GM23248 (cell line): ENCODE results near the gene HIF3A. TPM values are rescaled to one million over a fixed set of nuclear protein-coding genes. Genes with fewer than 3 reads are reported as not detected.

ENCODE experiments used
- DNase-seq: peaks from one replicate; pipeline ENCODE4 v3.0.0-alpha.2; 2015
- H2AFZ ChIP-seq: fragments of 200-600 bp; sonication (generic); 2 replicates; pipeline ENCODE4 v1.6.1; 2016; ENCODE audit warnings: antibody characterized with exemption
- H3F3A ChIP-seq: fragments of 200-600 bp; sonication (generic); 2 replicates; pipeline ENCODE4 v1.6.1; 2016; ENCODE audit warnings: mild to moderate bottlenecking, antibody characterized with exemption, mixed run types; ENCODE audit not compliant: insufficient read depth
- H3K27ac ChIP-seq: fragments of 200-600 bp; sonication (generic); 2 replicates; pipeline ENCODE4 v1.5.1; 2016; ENCODE audit warnings: mild to moderate bottlenecking
- H3K27me3 ChIP-seq: fragments of 200-600 bp; sonication (generic); replicated peaks from 2 replicates; pipeline ENCODE4 v1.6.1; 2016; ENCODE audit warnings: mild to moderate bottlenecking; ENCODE audit not compliant: insufficient read depth
- H3K36me3 ChIP-seq: fragments of 200-600 bp; sonication (generic); 2 replicates; pipeline ENCODE4 v1.6.1; 2016; ENCODE audit warnings: low read depth, mild to moderate bottlenecking
- H3K4me1 ChIP-seq: fragments of 200-600 bp; sonication (generic); 2 replicates; pipeline ENCODE4 v1.6.1; 2016; ENCODE audit warnings: mild to moderate bottlenecking; ENCODE audit not compliant: insufficient read depth
- H3K4me2 ChIP-seq: fragments of 200-600 bp; sonication (generic); one replicate; pipeline ENCODE4 v1.6.1; 2016; ENCODE audit warnings: mild to moderate bottlenecking; ENCODE audit not compliant: unreplicated experiment
- H3K4me3 ChIP-seq: fragments of 200-600 bp; sonication (generic); 2 replicates; pipeline ENCODE4 v1.5.1; 2016; ENCODE audit warnings: mild to moderate bottlenecking
- H3K79me2 ChIP-seq: fragments of 200-600 bp; sonication (generic); 2 replicates; pipeline ENCODE4 v1.6.1; 2016; ENCODE audit warnings: mild to moderate bottlenecking; ENCODE audit not compliant: insufficient read depth
- H3K9ac ChIP-seq: fragments of 200-600 bp; sonication (generic); 2 replicates; pipeline ENCODE4 v1.6.1; 2016; ENCODE audit warnings: mild to moderate bottlenecking
- H3K9me2 ChIP-seq: fragments of 200-600 bp; sonication (generic); 2 replicates; pipeline ENCODE4 v1.6.1; 2016; ENCODE audit warnings: mixed run types, mild to moderate bottlenecking, moderate library complexity; ENCODE audit not compliant: insufficient read depth
- H3K9me3 ChIP-seq: fragments of 200-600 bp; sonication (generic); one replicate; pipeline ENCODE4 v1.6.1; 2017; ENCODE audit warnings: low read depth
- H4K20me1 ChIP-seq: fragments of 200-600 bp; sonication (generic); 2 replicates; pipeline ENCODE4 v1.6.0; 2016; ENCODE audit not compliant: insufficient read depth
- EZH2 ChIP-seq: fragments of 200-600 bp; sonication (generic); IDR thresholded peaks from 2 replicates; pipeline ENCODE4 v1.6.1; 2018; ENCODE audit warnings: antibody characterized with exemption, mild to moderate bottlenecking; ENCODE audit not compliant: insufficient read depth, poor library complexity, severe bottlenecking
- EZH2phosphoT487 ChIP-seq: fragments of 200-600 bp; sonication (generic); IDR thresholded peaks from 2 replicates; pipeline ENCODE4 v1.6.1; 2018; ENCODE audit warnings: antibody characterized with exemption, moderate library complexity, mild to moderate bottlenecking, low read depth; ENCODE audit not compliant: insufficient read depth
- WGBS, 2 experiments: methylation state at CpG; one replicate each; pipeline ENCODE4 v1.1.6; 2015 to 2017; ENCODE audit warnings: low lambda C conversion rate in 2 of 2, low coverage in 1 of 2; ENCODE audit errors: missing lambda C conversion rate in 2 of 2; 5-methylcytosine and 5-hydroxymethylcytosine counted together
- in situ Hi-C: fragments of 300-500 bp; cut with MboI; formaldehyde crosslinking; loops from 2 replicates; pipeline ENCODE4 v1.15.0; 2020
- polyA plus RNA-seq: library from polyadenylated mRNA; unstranded; fragments of >200 nt; fragmentation: Nextera tagmentation; extraction: Ambion mirVana; gene quantifications from 2 replicates; pipeline ENCODE4 v1.2.1, GENCODE V29; 2016
- total RNA-seq: library from RNA; depleted of rRNA; stranded (reverse); fragments of >200 nt; shearing (Covaris generic); gene quantifications from 2 replicates; pipeline ENCODE4 v1.2.3, GENCODE V29; 2014

The HIF3A gene
- total and polyA plus RNA-seq, 2 experiments from 2014 or later = 0.20 TPM; not detected in 1

- Histone ChIP-seq H3K27ac (no peak overlapping the region), H3K4me3 (no peak overlapping the region), H3K4me1 (peaks cover 8% of the 10 kb centered on the region; the same call in 1 of the 2 replicates), H3K9ac (no peak overlapping the region), H3K36me3 (no peaks in the 10 kb centered on the region), H3K9me2 (no peaks in the 10 kb centered on the region), H3F3A (no peaks in the 10 kb centered on the region), H3K27me3 (no peaks in the 10 kb centered on the region), H4K20me1 (no peaks in the 10 kb centered on the region), H2AFZ (no peak overlapping the region), H3K4me2 (no peak overlapping the region), H3K79me2 (peaks cover 33% of the 10 kb centered on the region), H3K9me3 (no peaks in the 10 kb centered on the region)
- WGBS, 2 experiments = 89 to 90% methylated on average over 5 of the region's 5 CpGs
- in situ Hi-C loops = no loop called here
- no peak for DNase-seq
- TF ChIP-seq EZH2phosphoT487 = no peak
- TF ChIP-seq EZH2 = no peak
These were observed 48.3 kb downstream of the HIF3A start for GRCh38 chr19:46345157-46345556.

GRCh38 chr19:46346821-46347571 lies 50.2 kb downstream of the HIF3A start, which contains the start of gene PPP5C:
TSS of gene PPP5C (plus strand) at chr19:46347087. CDS start at chr19:46347097, 10 bp downstream.
- 1% methylated on average over 52 to 62 of the region's 62 CpGs for WGBS, 2 experiments
- in situ Hi-C loops = no loop called here
- Histone ChIP-seq H3K27me3 (no peaks in the 10 kb centered on the region), H4K20me1 (no peaks in the 10 kb centered on the region), H3K9me2 (no peaks in the 10 kb centered on the region), H2AFZ (peak within 1 kb of the TSS; percentile 100), H3K9me3 (no peaks in the 10 kb centered on the region), H3K27ac (peak within 1 kb of the TSS; percentile 53), H3K9ac (peak within 1 kb of the TSS; percentile 95), H3K4me3 (peak within 1 kb of the TSS; percentile 98), H3F3A (peaks cover 13% of the 10 kb centered on the region), H3K4me1 (peaks cover 25% of the 10 kb centered on the region), H3K36me3 (no peaks in the 10 kb centered on the region), H3K79me2 (peaks cover 44% of the 10 kb centered on the region), H3K4me2 (peak within 1 kb of the TSS; percentile 88)
- TF ChIP-seq EZH2phosphoT487 = no peak
- TF ChIP-seq EZH2 = no peak
- DNase-seq = peak; percentile 97

GRCh38 chr19:46347572-46347883 lies 50.7 kb downstream of the HIF3A start:
- no peaks in the 10 kb centered on the region for H3K9me2 ChIP-seq
- H3K27ac ChIP-seq = no peak overlapping the region
- peaks cover 15% of the 10 kb centered on the region for H3F3A ChIP-seq
- H2AFZ ChIP-seq = peak overlapping the region; percentile 100
- no peaks in the 10 kb centered on the region for H3K36me3 ChIP-seq
- TF ChIP-seq EZH2phosphoT487 (no peak), EZH2 (no peak)
- WGBS, 2 experiments = 0% methylated on average over 1 to 3 of the region's 3 CpGs
- H4K20me1 ChIP-seq = no peaks in the 10 kb centered on the region
- DNase-seq = no peak
- in situ Hi-C loops = no loop called here
- H3K9ac ChIP-seq = peak overlapping the region; percentile 95
- no peaks in the 10 kb centered on the region for H3K9me3 ChIP-seq
- H3K4me3 ChIP-seq = peak overlapping the region; percentile 98
- peaks cover 49% of the 10 kb centered on the region for H3K79me2 ChIP-seq
- peak overlapping the region; percentile 88 for H3K4me2 ChIP-seq
- peaks cover 30% of the 10 kb centered on the region for H3K4me1 ChIP-seq
- H3K27me3 ChIP-seq = no peaks in the 10 kb centered on the region

- H3K9me2 ChIP-seq = no peaks in the 10 kb centered on the region
- H3K79me2 ChIP-seq = peaks cover 53% of the 10 kb centered on the region
- H3K27ac ChIP-seq = no peak overlapping the region
- peaks cover 30% of the 10 kb centered on the region for H3K4me1 ChIP-seq
- WGBS, 2 experiments = 45 to 52% methylated on average over 4 to 5 of the region's 5 CpGs
- no peaks in the 10 kb centered on the region for H3K36me3 ChIP-seq
- no peak overlapping the region for H2AFZ ChIP-seq
- H3F3A ChIP-seq = peaks cover 15% of the 10 kb centered on the region
- no peaks in the 10 kb centered on the region for H3K9me3 ChIP-seq
- in situ Hi-C loops = no loop called here
- peak overlapping the region; percentile 98 for H3K4me3 ChIP-seq
- TF ChIP-seq EZH2 (no peak), EZH2phosphoT487 (no peak)
- H3K27me3 ChIP-seq = no peaks in the 10 kb centered on the region
- H4K20me1 ChIP-seq = no peaks in the 10 kb centered on the region
- peak overlapping the region; percentile 88 for H3K4me2 ChIP-seq
- peak overlapping the region; percentile 95 for H3K9ac ChIP-seq
- no peak for DNase-seq
These were observed 51.1 kb downstream of the HIF3A start for GRCh38 chr19:46347985-46348384.
